ENCODE results near the gene ST8SIA1.

- TF ChIP-seq POLR2A (IDR thresholded peaks at IDR 0.05): no peak
- no peak for TF ChIP-seq CTCF (IDR thresholded peaks at IDR 0.05)
These were observed 16.4 kb upstream of the ST8SIA1 start for GRCh38 chr12:22350886-22351285.
